ENCODE results near the gene THSD1. TPM values are rescaled to one million over a fixed set of nuclear protein-coding genes. Genes with fewer than 3 reads are reported as not detected.

THSD1 gene, protein sequence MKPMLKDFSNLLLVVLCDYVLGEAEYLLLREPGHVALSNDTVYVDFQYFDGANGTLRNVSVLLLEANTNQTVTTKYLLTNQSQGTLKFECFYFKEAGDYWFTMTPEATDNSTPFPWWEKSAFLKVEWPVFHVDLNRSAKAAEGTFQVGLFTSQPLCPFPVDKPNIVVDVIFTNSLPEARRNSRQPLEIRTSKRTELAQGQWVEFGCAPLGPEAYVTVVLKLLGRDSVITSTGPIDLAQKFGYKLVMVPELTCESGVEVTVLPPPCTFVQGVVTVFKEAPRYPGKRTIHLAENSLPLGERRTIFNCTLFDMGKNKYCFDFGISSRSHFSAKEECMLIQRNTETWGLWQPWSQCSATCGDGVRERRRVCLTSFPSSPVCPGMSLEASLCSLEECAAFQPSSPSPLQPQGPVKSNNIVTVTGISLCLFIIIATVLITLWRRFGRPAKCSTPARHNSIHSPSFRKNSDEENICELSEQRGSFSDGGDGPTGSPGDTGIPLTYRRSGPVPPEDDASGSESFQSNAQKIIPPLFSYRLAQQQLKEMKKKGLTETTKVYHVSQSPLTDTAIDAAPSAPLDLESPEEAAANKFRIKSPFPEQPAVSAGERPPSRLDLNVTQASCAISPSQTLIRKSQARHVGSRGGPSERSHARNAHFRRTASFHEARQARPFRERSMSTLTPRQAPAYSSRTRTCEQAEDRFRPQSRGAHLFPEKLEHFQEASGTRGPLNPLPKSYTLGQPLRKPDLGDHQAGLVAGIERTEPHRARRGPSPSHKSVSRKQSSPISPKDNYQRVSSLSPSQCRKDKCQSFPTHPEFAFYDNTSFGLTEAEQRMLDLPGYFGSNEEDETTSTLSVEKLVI
- 0.52 TPM for total RNA-seq

GRCh38 chr13:52405767-52406494 lies at the start of gene THSD1:
THSD1 (minus strand) TSS chr13:52406172; CDS start chr13:52402600, 3,572 bp downstream.
- Histone ChIP-seq H3K27me3 (ENCODE audit: insufficient read depth, low read length) (peaks cover 21% of the 10 kb centered on the region), H3K4me3 (ENCODE audit: low read length) (peak within 1 kb of the TSS; percentile 17), H3K9me3 (ENCODE audit: low read depth, low read length) (no peaks in the 10 kb centered on the region), H3K4me1 (ENCODE audit: insufficient read depth, low read length) (peaks cover 22% of the 10 kb centered on the region)

DNA sequence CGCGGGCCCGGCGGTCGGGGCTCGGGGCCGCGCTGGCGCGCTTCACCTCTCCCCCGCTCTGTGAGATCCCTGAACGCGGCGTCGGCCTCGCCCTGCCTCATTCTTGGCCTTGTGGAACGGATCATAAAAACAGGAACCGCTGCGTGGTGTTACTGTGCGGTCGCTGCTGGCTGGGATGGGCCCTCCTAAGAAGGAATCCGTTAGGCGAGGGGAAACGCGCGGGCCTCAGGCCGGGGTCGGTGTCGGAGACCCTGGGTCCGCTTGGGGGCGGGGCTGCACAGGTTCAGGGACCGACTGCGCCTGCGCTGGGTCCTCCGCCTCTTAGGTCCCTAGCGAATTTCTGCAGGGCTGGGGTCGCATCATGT lies 49.7 kb upstream of the THSD1 start:
- Histone ChIP-seq H3K4me1 (ENCODE audit: insufficient read depth, low read length) (peaks cover 27% of the 10 kb centered on the region), H3K4me3 (ENCODE audit: low read length) (peak overlapping the region; percentile 71)

DNA sequence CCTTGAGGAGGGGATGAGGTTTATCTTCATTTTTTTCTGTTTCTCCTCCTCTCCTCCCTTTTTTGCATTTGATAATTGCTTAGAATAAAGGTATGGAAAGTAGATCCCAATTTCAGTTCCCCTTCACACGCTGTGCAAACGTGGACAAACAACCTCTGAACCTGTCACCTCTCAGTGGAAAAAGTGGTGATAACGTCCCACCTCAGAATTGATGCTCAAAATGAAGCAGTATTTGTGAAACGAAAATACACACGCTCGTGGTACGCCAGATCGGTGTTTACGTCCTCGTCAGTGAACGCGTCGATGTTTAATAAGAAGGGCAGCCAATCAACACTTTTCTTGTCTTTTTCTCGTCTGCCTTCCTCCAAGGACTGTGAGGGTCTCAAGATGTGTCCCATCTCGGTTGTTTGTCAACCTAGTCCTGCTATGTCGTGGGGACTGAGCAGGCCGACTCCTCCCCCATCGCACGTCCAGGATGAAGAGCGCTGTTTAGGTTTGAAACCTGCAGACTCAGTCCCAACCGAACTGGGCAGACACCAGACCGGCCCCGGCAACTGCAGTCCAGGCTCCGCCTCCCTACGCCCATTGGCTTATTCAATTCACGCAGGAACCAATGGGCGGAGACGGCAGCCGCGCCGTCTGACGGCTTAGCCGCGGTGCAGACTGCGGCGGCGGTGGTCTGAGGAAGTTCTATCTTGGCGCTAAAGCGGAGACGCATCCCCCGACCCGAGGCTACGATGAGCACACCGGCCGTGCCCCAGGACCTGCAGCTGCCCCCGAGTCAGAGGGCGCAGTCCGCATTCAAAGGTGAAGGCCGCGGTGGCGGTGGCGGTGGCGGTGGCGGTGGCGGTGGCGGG lies 49.1 kb upstream of the THSD1 start, which contains the start of gene CKAP2:
Gene CKAP2 (plus strand): TSS at position 659 of the 857 bp plus-strand sequence. CDS start 79 bp downstream, at position 738.
- Histone ChIP-seq H3K9me3 (ENCODE audit: low read depth, low read length) (no peaks in the 10 kb centered on the region), H3K4me3 (ENCODE audit: low read length) (peak within 1 kb of the TSS; percentile 71), H3K27me3 (ENCODE audit: insufficient read depth, low read length) (no peaks in the 10 kb centered on the region), H3K4me1 (ENCODE audit: insufficient read depth, low read length) (peaks cover 28% of the 10 kb centered on the region)

More for the DNA sequence above, 49.7 kb upstream of the THSD1 start:
- Histone ChIP-seq H3K27me3 (ENCODE audit: insufficient read depth, low read length) (no peaks in the 10 kb centered on the region), H3K9me3 (ENCODE audit: low read depth, low read length) (no peaks in the 10 kb centered on the region)

- H3K27me3 ChIP-seq (ENCODE audit: insufficient read depth, low read length): no peaks in the 10 kb centered on the region
- peak overlapping the region; percentile 71 for H3K4me3 ChIP-seq (ENCODE audit: low read length)
- peaks cover 27% of the 10 kb centered on the region for H3K4me1 ChIP-seq (ENCODE audit: insufficient read depth, low read length)
- no peaks in the 10 kb centered on the region for H3K9me3 ChIP-seq (ENCODE audit: low read depth, low read length)
These were observed 48.5 kb upstream of the THSD1 start for GRCh38 chr13:52454459-52454819.

DNA sequence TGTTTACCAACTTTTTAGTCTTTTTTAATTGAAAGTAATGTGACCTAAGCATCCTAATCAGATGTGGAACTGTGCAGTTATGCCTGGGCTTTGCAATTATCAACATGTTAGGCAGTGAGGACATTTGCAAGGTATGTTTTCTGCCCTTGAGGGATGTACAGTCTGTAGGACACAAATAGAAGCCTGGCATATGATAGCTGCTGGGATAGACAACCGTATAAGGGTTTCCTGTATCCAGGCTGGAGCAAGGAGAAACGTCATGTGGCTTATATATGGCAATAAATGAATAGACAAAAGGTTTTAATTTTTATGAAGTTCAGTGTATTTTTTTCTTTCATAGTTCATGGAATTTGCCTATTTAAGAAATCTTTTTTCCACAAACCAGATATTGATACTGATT lies 46.5 kb upstream of the THSD1 start:
- H3K27me3 ChIP-seq (ENCODE audit: insufficient read depth, low read length): no peaks in the 10 kb centered on the region
- no peaks in the 10 kb centered on the region for H3K9me3 ChIP-seq (ENCODE audit: low read depth, low read length)
- no peak overlapping the region for H3K4me3 ChIP-seq (ENCODE audit: low read length)
- H3K4me1 ChIP-seq (ENCODE audit: insufficient read depth, low read length): peaks cover 44% of the 10 kb centered on the region

DNA sequence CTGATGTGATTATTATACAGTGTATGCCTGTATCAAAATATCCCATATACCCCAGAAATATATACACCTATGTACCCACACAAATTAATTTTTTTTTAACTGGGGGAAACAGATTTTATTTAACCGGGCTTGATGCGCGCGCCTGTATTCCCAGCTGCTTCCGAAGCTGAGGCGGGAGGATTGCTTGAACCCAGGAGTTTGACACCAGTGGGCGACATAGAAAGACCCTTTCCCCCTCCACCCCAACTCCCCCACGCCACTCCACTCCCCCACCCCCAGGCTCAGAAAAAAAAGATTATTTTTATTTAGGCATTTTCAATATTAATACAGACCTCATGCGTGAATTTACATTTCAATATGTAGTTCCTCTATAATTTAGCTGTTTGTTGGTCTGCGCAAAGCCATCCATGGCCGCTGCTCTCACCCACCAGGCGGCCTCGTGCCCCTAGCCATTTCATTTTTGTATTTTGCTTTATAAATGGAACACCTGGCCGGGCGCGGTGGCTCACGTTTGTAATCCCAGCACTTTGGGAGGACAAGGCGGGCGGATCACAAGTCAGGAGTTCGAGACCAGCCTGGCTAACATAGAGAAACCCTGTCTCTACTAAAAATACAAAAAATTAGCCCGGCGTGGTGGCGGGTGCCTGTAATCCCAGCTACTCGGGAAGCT lies 45.3 kb upstream of the THSD1 start:
- no peaks in the 10 kb centered on the region for H3K9me3 ChIP-seq (ENCODE audit: low read depth, low read length)
- H3K4me3 ChIP-seq (ENCODE audit: low read length): no peak overlapping the region
- peaks cover 36% of the 10 kb centered on the region for H3K4me1 ChIP-seq (ENCODE audit: insufficient read depth, low read length)
- H3K27me3 ChIP-seq (ENCODE audit: insufficient read depth, low read length): no peaks in the 10 kb centered on the region

DNA sequence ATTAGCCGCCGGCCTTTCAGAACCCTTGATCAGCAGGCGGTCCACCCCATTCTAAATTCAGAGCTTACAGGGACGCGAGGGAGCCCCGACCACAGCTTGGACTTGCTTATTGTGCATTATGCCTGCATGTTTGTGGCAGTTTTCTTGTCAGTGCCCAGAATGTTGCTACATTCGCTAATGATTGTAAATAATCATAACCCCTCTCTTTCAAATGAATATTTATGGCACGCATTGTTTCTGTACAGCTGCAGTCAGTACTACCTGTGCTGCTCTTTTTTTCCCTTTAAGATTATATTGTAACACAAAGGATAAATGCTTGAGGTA lies 44.8 kb upstream of the THSD1 start:
- Histone ChIP-seq H3K9me3 (ENCODE audit: low read depth, low read length) (no peaks in the 10 kb centered on the region), H3K27me3 (ENCODE audit: insufficient read depth, low read length) (no peaks in the 10 kb centered on the region), H3K4me1 (ENCODE audit: insufficient read depth, low read length) (peaks cover 31% of the 10 kb centered on the region), H3K4me3 (ENCODE audit: low read length) (peak overlapping the region; percentile 77)

GRCh38 chr13:52450012-52450792 lies 44.2 kb upstream of the THSD1 start, which contains the start of gene VPS36:
VPS36 (minus strand) TSS chr13:52450634; CDS start chr13:52450594, 40 bp downstream.
- H3K4me1 ChIP-seq (ENCODE audit: insufficient read depth, low read length): peaks cover 30% of the 10 kb centered on the region
- H3K4me3 ChIP-seq (ENCODE audit: low read length): peak within 1 kb of the TSS; percentile 77
- H3K9me3 ChIP-seq (ENCODE audit: low read depth, low read length): no peaks in the 10 kb centered on the region
- H3K27me3 ChIP-seq (ENCODE audit: insufficient read depth, low read length): no peaks in the 10 kb centered on the region

DNA sequence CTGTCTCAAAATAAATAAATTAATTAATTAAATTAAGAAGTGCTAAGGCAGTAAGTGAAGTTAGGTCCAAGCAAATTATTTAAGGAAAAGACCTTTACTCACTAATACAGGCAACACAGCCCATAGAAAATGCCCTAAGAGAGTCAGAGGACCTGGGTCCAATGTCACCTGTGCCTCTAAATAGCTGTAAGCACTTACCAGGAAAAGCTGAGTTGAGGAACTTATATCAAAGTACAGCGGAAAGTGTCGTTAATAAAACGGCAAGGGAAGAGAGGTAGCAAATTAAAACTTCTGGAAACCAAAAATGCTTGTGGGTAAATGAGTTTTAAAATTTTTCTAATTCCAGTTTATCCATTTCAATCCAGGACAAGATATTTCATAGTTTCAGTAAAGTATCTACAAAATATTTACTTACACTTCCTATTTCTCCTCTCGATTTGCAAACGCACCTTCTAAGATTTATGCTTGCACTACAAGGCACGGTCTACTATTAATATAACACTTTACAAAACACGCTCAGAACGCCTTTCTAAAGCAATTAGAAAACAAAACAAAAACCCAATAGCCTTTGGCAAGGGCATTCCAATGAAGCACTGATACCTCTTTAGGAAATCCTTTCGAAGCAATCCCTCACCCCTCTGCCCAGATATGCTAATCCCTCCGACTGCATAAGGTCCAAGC lies 43.5 kb upstream of the THSD1 start:
- H3K4me3 ChIP-seq (ENCODE audit: low read length): peak overlapping the region; percentile 77
- H3K4me1 ChIP-seq (ENCODE audit: insufficient read depth, low read length): peaks cover 29% of the 10 kb centered on the region
- H3K27me3 ChIP-seq (ENCODE audit: insufficient read depth, low read length): no peaks in the 10 kb centered on the region
- no peaks in the 10 kb centered on the region for H3K9me3 ChIP-seq (ENCODE audit: low read depth, low read length)

DNA sequence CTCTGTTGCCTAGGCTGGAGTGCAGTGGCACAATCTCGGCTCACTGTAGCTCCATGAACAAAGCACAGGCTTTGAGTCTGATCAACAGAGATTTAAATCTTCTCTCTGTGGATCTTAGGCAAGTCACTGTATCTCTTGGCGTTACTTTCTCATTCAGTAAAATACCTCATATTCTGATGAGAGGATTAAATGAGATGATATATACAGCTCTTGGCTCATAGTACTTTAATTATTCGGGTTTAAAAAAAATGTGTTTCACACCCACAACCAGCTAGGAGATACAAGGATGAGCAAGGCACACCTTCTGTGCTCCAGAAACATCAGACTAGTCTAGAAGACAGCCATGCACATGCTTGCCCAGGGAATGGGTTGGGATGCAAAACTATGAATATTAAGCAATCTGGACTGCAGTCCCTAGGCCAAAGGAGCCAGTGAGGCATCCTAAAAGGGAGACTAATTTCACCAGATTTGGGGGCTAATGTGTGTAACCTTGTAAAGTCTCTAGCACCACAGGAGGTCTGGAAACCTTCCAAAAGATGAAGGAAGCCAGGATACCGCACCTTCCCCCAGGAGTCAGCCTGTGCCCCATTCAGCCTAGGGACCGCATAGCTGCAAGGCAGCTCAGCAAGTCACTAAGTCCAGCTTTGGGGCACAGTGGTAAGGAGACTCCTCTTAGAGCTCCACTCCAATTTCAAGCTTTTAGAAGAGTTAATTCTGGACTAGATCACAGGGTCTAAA lies 42.0 kb upstream of the THSD1 start:
- H3K27me3 ChIP-seq (ENCODE audit: insufficient read depth, low read length): no peaks in the 10 kb centered on the region
- H3K9me3 ChIP-seq (ENCODE audit: low read depth, low read length): no peaks in the 10 kb centered on the region
- no peak overlapping the region for H3K4me3 ChIP-seq (ENCODE audit: low read length)
- peaks cover 25% of the 10 kb centered on the region for H3K4me1 ChIP-seq (ENCODE audit: insufficient read depth, low read length)

- H3K9me3 ChIP-seq (ENCODE audit: low read depth, low read length): no peaks in the 10 kb centered on the region
- H3K27me3 ChIP-seq (ENCODE audit: insufficient read depth, low read length): no peaks in the 10 kb centered on the region
- H3K4me3 ChIP-seq (ENCODE audit: low read length): no peak overlapping the region
- peaks cover 25% of the 10 kb centered on the region for H3K4me1 ChIP-seq (ENCODE audit: insufficient read depth, low read length)
These were observed 41.4 kb upstream of the THSD1 start for GRCh38 chr13:52447354-52447753.

- Histone ChIP-seq H3K4me3 (ENCODE audit: low read length) (no peak overlapping the region), H3K27me3 (ENCODE audit: insufficient read depth, low read length) (no peaks in the 10 kb centered on the region), H3K9me3 (ENCODE audit: low read depth, low read length) (no peaks in the 10 kb centered on the region), H3K4me1 (ENCODE audit: insufficient read depth, low read length) (peaks cover 25% of the 10 kb centered on the region)
These were observed 40.3 kb upstream of the THSD1 start for GRCh38 chr13:52446265-52446664.
